Karpas-422 (cell line): Measurements from ENCODE around the gene SMARCB1. TPM values are rescaled to one million over a fixed set of nuclear protein-coding genes. Genes with fewer than 3 reads are reported as not detected.
A peak's percentile ranks its signal among the peaks of the same experiment; 100 is the strongest.
"Not testable (repeated sequence)": the region's sequence is repeated elsewhere in the genome, so short reads cannot be mapped to it uniquely, and the experiment has no call there.

ENCODE experiments used
- DNase-seq: peaks from one replicate; pipeline ENCODE4 v3.0.0-alpha.2; 2015
- H2AFZ ChIP-seq: fragments of 200-600 bp; sonication (generic); 2 replicates; pipeline ENCODE4 v1.6.1; 2014; ENCODE audit warnings: antibody characterized with exemption, low read length, mixed read lengths
- H3K27ac ChIP-seq: fragments of 200-600 bp; sonication (generic); 2 replicates; pipeline ENCODE4 v1.5.1; 2014; ENCODE audit warnings: mild to moderate bottlenecking, low read length, moderate library complexity
- H3K27me3 ChIP-seq: fragments of 200-600 bp; sonication (generic); 2 replicates; pipeline ENCODE4 v1.6.1; 2014; ENCODE audit warnings: low read length, mixed read lengths
- H3K36me3 ChIP-seq: fragments of 200-600 bp; sonication (generic); 2 replicates; pipeline ENCODE4 v1.6.1; 2014; ENCODE audit warnings: low read length, mixed read lengths; ENCODE audit not compliant: insufficient read depth
- H3K4me1 ChIP-seq: fragments of 200-600 bp; sonication (generic); 2 replicates; pipeline ENCODE4 v1.6.1; 2014; ENCODE audit warnings: mild to moderate bottlenecking, low read length, mixed read lengths
- H3K4me2 ChIP-seq: fragments of 200-600 bp; sonication (generic); 2 replicates; pipeline ENCODE4 v1.6.1; 2014; ENCODE audit warnings: low read length, low read depth, mild to moderate bottlenecking; ENCODE audit not compliant: poor library complexity, severe bottlenecking
- H3K4me3 ChIP-seq: fragments of 200-600 bp; sonication (generic); 2 replicates; pipeline ENCODE4 v1.5.1; 2014; ENCODE audit warnings: mild to moderate bottlenecking, antibody characterized with exemption, low read length, mixed read lengths
- H3K79me2 ChIP-seq: fragments of 200-600 bp; sonication (generic); 2 replicates; pipeline ENCODE4 v1.6.1; 2014; ENCODE audit warnings: mild to moderate bottlenecking, low read length, mixed read lengths
- H3K9ac ChIP-seq: fragments of 200-600 bp; sonication (generic); 2 replicates; pipeline ENCODE4 v1.6.0; 2014; ENCODE audit warnings: low read length
- H3K9me2 ChIP-seq: fragments of 200-600 bp; sonication (generic), shearing (Covaris generic); replicated peaks from 2 replicates; pipeline ENCODE4 v1.6.0; 2014; ENCODE audit warnings: mild to moderate bottlenecking, low read length, moderate library complexity; ENCODE audit not compliant: insufficient read depth
- H3K9me3 ChIP-seq: fragments of 300-700, 200-600 bp; sonication (generic); 2 replicates; pipeline ENCODE4 v1.6.1; 2014; ENCODE audit warnings: low read length, mixed read lengths
- H4K20me1 ChIP-seq: fragments of 200-600 bp; sonication (generic); 2 replicates; pipeline ENCODE4 v1.6.1; 2014; ENCODE audit warnings: mild to moderate bottlenecking, antibody characterized with exemption, low read length, low read depth; ENCODE audit not compliant: insufficient read depth
- total RNA-seq: library from RNA; depleted of rRNA; stranded (reverse); fragments of >200 nt; shearing (Covaris generic); gene quantifications from 2 replicates; pipeline ENCODE4 v1.2.3, GENCODE V29; 2014; ENCODE audit warnings: low replicate concordance

Gene SMARCB1
- total RNA-seq, 1 experiment from 2014 or later: 400 TPM

DNA sequence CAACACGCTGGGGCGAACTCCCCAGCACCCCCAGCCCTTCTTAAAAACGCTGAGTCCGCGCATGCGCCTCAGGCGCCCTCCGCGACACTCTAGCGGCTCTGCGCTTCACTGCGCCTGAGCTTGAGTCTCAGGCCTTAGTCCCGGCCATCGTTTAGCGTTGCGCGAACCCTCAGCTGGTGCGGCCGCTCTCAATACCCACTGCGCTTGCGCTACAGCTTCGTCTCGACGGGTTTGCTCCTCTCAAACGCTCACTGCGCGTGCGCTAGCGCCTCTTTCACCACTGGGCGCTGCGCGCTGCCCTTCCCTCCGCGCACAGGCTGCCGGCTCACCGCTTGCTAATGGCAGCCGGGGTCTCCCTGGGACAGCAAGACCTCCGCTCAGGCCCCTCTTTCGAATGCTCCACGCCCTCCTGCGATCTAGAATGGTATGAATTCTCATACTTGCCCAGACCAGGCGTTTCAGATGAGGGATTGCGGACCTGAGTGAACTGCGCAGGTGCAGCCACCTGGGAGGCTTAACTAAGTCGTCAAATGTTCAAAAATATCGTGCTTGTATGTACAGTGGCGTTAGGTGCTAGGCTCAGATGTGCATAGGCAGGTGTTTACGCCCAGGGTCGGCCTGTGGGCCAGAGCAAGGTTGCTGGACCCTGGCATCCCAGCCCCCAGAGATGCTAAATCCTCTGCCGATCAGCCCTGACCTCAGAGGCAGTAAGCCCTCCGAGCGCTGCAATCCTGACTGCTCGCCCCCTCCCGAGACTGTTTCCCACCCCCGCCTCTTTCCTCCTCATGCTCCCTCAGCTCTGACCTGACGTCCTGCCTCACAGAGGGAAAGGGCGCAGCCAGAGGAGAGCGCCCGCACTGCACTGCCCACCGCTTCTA is 71.1 kb downstream of the SMARCB1 start, which contains the start of gene SLC2A11:
Gene SLC2A11, plus strand, starts transcription at position 270 of the 878 bp plus-strand sequence. Its CDS starts 125 bp downstream, at position 395.
- H3K27ac ChIP-seq: peak within 1 kb of the TSS; percentile 91
- no peaks in the 10 kb centered on the region for H3K9me2 ChIP-seq
- peaks cover 17% of the 10 kb centered on the region for H3K4me1 ChIP-seq
- H3K9me3 ChIP-seq: no peaks in the 10 kb centered on the region
- peak within 1 kb of the TSS; percentile 85 for H3K4me3 ChIP-seq
- no peaks in the 10 kb centered on the region for H3K27me3 ChIP-seq
- peak; percentile 99 for DNase-seq
- no peaks in the 10 kb centered on the region for H4K20me1 ChIP-seq
- H3K4me2 ChIP-seq: peak within 1 kb of the TSS; percentile 95
- peak within 1 kb of the TSS; percentile 97 for H3K9ac ChIP-seq
- H3K36me3 ChIP-seq: no peaks in the 10 kb centered on the region
- peaks cover 12% of the 10 kb centered on the region for H3K79me2 ChIP-seq
- peak within 1 kb of the TSS; percentile 86; the same call in 1 of the 2 replicates for H2AFZ ChIP-seq

DNA sequence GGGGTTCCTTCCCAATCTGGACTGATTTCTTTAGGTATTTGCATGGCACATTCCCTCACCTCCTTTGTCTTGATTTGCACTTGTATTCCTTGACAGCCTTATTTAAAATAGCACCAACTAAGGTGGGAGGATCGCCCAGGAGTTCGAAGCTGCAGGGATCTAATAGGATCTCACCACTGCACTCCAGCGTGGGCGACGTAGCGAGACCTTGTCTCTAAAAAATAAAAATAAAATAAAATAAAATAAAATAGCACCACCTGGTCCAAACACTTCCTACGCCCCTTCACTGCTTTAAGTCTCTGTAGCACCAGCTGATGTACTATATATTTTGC is 71.7 kb downstream of the SMARCB1 start:
- H3K9ac ChIP-seq: peak overlapping the region; percentile 95

DNA sequence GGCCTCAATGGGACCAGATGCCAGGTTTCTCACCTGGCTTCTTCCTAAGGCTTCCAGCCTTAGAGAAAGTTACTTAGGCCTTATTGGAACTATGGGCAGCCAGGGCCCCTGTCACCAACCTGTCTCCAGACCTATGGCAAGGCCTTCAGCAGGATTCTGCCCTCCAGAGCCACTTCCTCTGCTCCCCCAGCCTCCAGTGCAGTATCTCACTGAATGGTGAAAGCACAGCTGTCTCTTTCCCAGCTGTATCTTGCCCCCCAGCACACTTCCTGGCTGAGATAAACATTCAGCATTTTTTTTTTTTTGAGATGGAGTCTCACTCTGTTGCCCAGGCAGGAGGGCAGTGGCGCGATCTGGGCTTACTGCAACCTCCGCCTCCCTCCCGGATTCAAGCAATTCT is 72.4 kb downstream of the SMARCB1 start:
- no peaks in the 10 kb centered on the region for H3K9me3 ChIP-seq
- H2AFZ ChIP-seq: no peak overlapping the region
- H4K20me1 ChIP-seq: no peaks in the 10 kb centered on the region
- H3K9me2 ChIP-seq: no peaks in the 10 kb centered on the region
- peaks cover 12% of the 10 kb centered on the region for H3K79me2 ChIP-seq
- peak overlapping the region; percentile 95 for H3K9ac ChIP-seq
- peak overlapping the region; percentile 91; the same call in 1 of the 2 replicates for H3K27ac ChIP-seq
- peak overlapping the region; percentile 85; the same call in 1 of the 2 replicates for H3K4me3 ChIP-seq
- H3K27me3 ChIP-seq: no peaks in the 10 kb centered on the region
- H3K36me3 ChIP-seq: no peaks in the 10 kb centered on the region
- no peak for DNase-seq
- peak overlapping the region; percentile 95 for H3K4me2 ChIP-seq
- H3K4me1 ChIP-seq: peaks cover 17% of the 10 kb centered on the region

More for the DNA sequence above, 71.7 kb downstream of the SMARCB1 start:
- no peaks in the 10 kb centered on the region for H3K27me3 ChIP-seq
- no peaks in the 10 kb centered on the region for H3K36me3 ChIP-seq
- H3K4me1 ChIP-seq: peaks cover 17% of the 10 kb centered on the region
- H3K27ac ChIP-seq: peak overlapping the region; percentile 91
- H4K20me1 ChIP-seq: no peaks in the 10 kb centered on the region
- peaks cover 12% of the 10 kb centered on the region for H3K79me2 ChIP-seq
- no peak for DNase-seq
- H3K9me3 ChIP-seq: no peaks in the 10 kb centered on the region
- peak overlapping the region; percentile 95 for H3K4me2 ChIP-seq
- H3K9me2 ChIP-seq: no peaks in the 10 kb centered on the region
- H3K4me3 ChIP-seq: peak overlapping the region; percentile 85
- no peak overlapping the region for H2AFZ ChIP-seq

DNA sequence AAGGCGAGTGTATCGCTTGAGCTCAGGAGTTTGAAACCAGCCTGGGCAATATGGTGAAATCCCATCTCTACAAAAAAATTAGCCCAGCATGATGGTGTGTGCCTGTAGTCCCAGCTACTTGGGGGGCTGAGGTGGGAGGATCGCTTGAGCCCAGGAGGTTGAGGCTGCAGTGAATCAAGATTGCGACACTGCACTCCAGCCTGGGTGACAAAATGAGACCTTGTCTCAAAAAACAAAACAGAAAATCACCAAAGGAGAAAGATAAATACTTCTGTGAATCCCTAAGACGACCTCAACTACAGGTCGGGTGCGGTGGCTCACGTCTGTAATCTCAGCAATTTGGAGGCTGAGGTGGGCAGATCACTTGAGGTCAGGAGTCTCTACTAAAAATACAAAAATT is 73.4 kb downstream of the SMARCB1 start:
- H3K9ac ChIP-seq, H3K4me2 ChIP-seq, H3K4me3 ChIP-seq, H3K27ac ChIP-seq, H3K9me2 ChIP-seq, DNase-seq, H3K27me3 ChIP-seq, H2AFZ ChIP-seq, H4K20me1 ChIP-seq, H3K9me3 ChIP-seq, H3K36me3 ChIP-seq: not testable (repeated sequence)
- peaks cover 17% of the 10 kb centered on the region for H3K4me1 ChIP-seq
- peaks cover 12% of the 10 kb centered on the region for H3K79me2 ChIP-seq

DNA sequence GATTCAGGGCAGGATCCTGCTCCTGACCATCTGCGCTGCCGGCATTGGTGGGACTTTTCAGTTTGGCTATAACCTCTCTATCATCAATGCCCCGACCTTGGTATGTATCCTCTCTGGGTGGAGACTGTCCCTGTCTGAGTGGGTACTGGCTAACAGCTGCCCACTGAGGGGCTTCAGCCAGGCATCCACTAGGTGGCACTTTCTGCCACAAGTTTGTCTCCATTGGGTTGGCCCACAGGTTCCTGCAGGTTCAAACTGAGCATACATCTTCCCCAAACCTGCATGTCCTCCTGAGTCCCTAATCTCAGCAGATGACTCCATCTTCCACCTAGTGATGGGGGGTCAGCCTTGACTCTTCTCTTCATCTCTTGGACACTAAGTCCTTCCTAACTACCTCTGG is 75.3 kb downstream of the SMARCB1 start:
- Histone ChIP-seq H4K20me1 (no peaks in the 10 kb centered on the region), H3K9me2 (no peaks in the 10 kb centered on the region), H2AFZ (no peak overlapping the region), H3K4me3 (no peak overlapping the region), H3K27ac (no peak overlapping the region), H3K9me3 (no peaks in the 10 kb centered on the region), H3K79me2 (peaks cover 12% of the 10 kb centered on the region), H3K9ac (no peak overlapping the region), H3K4me2 (no peak overlapping the region), H3K27me3 (no peaks in the 10 kb centered on the region), H3K36me3 (no peaks in the 10 kb centered on the region), H3K4me1 (peaks cover 11% of the 10 kb centered on the region)
- DNase-seq: peak; percentile 86

DNA sequence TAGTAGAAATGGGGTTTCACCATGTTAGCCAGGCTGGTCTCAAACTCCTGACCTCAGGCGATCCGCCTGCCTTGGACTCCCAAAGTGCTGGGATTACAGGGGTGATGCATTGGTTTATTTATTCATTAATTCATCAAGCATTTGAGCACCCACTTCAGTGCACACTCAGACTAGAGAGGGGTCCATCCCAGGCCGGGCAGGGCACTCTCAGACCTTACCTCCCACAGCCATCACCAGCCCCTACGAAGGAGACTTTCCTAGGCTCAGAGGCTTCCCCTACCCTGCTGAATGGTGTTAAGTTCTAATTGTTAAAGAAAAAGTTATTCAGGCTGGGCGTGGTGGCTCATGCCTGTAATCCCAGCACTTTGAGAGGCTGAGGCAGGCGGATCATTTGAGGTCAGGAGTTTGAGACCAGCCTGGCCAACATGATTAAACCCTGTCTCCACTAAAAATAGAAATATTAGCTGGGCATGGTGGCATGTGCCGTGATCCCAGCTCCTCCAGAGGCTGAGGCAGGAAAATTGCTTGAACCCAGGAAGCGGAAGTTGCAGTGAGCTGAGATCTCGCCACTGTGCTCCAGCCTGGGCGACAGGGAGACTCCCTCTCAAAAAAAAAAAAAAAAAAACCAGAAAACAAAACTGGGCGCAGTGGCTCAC is 77.9 kb downstream of the SMARCB1 start:
- H3K4me2 ChIP-seq, H3K9me3 ChIP-seq, H3K9ac ChIP-seq, DNase-seq, H3K27me3 ChIP-seq, H3K9me2 ChIP-seq, H4K20me1 ChIP-seq, H3K4me1 ChIP-seq, H3K4me3 ChIP-seq, H3K27ac ChIP-seq, H3K36me3 ChIP-seq, H2AFZ ChIP-seq, H3K79me2 ChIP-seq: not testable (repeated sequence)

DNA sequence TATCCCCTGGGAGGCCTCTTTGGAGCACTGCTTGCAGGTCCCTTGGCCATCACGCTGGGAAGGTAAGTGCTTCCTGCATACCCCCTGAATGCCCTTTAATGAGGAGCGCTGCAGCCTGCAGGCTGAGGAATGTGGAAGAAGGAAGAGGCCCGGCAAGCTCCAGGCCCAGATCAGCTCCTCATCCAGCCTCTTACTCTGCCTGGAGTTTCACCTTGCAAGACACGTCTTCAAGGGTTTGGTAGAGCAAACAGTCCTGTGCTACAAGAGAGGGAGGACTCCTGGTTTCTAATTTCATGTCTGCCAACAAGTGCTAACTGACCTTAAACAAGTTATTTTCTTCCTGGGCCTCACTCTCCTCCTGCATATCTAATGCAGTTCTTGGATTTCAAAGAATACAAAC is 81.8 kb downstream of the SMARCB1 start:
- no peaks in the 10 kb centered on the region for H4K20me1 ChIP-seq
- H3K27ac ChIP-seq: no peak overlapping the region
- H3K79me2 ChIP-seq: no peaks in the 10 kb centered on the region
- H3K4me2 ChIP-seq: no peak overlapping the region
- no peaks in the 10 kb centered on the region for H3K9me2 ChIP-seq
- no peak overlapping the region for H3K9ac ChIP-seq
- no peaks in the 10 kb centered on the region for H3K27me3 ChIP-seq
- no peak overlapping the region for H3K4me3 ChIP-seq
- H3K36me3 ChIP-seq: peaks cover 13% of the 10 kb centered on the region
- H2AFZ ChIP-seq: no peak overlapping the region
- H3K4me1 ChIP-seq: no peaks in the 10 kb centered on the region
- no peak for DNase-seq
- no peaks in the 10 kb centered on the region for H3K9me3 ChIP-seq

DNA sequence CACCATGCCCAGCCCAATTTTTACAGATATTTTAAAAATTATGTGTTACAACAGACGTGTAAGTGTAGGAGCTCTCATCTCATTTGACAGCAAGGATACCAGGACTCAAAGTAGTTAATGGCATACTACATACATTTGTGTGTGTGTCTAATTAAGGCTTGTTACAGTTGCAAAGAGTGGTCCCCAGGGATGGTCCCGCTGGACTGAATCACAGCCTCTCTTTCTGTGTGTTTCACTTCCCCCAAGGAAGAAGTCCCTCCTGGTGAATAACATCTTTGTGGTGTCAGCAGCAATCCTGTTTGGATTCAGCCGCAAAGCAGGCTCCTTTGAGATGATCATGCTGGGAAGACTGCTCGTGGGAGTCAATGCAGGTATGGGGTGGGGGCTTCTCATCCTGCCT is 88.1 kb downstream of the SMARCB1 start:
- Histone ChIP-seq H3K79me2 (no peaks in the 10 kb centered on the region), H3K4me3 (no peak overlapping the region), H3K4me1 (peaks cover 13% of the 10 kb centered on the region), H3K9ac (no peak overlapping the region), H4K20me1 (no peaks in the 10 kb centered on the region), H3K36me3 (peaks cover 7% of the 10 kb centered on the region; the same call in 1 of the 2 replicates), H3K9me2 (no peaks in the 10 kb centered on the region), H3K27me3 (no peaks in the 10 kb centered on the region), H3K9me3 (no peaks in the 10 kb centered on the region), H3K27ac (no peak overlapping the region), H2AFZ (no peak overlapping the region), H3K4me2 (no peak overlapping the region)
- peak; percentile 60 for DNase-seq
